C1 segment of cervical spinal cord (tissue), 14 donors: ENCODE data around the gene FOXP4.

Source experiments
- DNase-seq, 14 donors: peaks; one replicate each; lab custom pipeline; 2025; lab: John Stamatoyannopoulos, UW

FOXP4 gene, protein sequence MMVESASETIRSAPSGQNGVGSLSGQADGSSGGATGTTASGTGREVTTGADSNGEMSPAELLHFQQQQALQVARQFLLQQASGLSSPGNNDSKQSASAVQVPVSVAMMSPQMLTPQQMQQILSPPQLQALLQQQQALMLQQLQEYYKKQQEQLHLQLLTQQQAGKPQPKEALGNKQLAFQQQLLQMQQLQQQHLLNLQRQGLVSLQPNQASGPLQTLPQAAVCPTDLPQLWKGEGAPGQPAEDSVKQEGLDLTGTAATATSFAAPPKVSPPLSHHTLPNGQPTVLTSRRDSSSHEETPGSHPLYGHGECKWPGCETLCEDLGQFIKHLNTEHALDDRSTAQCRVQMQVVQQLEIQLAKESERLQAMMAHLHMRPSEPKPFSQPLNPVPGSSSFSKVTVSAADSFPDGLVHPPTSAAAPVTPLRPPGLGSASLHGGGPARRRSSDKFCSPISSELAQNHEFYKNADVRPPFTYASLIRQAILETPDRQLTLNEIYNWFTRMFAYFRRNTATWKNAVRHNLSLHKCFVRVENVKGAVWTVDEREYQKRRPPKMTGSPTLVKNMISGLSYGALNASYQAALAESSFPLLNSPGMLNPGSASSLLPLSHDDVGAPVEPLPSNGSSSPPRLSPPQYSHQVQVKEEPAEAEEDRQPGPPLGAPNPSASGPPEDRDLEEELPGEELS

DNA sequence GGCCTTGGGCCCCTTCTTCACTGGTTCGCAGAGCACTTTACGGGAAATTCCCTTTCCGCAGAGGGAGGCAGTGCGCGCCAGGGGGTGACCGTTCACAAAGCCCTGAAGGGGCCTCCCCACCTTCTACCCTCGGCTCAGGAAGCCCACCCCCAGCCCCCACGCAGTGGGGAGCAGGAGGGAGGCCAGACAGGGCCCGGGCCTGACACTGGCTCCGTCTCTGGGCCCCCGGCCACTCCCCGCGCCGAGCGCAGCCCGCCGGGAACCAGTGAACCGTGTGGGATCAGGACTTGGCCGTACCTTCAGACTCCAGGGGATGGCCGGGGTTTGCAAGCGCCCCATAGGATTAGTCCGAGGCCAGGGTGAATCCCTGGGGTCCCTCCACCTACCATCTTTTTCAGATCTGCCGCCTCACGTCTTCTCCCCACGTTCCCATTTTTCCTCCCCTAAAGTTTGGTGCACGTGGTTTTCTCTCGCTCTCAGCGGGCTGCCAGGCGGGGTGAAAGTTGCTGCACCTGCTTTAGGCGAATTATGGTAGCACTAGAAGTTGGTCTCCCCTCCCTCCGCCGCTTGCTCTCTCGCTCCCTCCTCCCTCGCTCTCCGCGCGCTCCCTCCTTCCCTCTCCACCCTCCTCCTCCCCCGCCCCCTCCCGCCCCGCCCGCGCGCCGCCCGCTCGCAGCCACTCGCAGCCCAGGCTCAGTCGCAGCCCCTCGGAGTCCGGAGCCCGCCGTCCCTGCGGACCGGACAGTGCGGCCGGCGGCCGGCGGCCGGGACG lies at the start of gene FOXP4:
Gene FOXP4, plus strand, starts transcription at position 679 of the 772 bp plus-strand sequence. CDS start 19,380 bp downstream, outside the sequence.
- DNase-seq, result peak in 13 of 14 donors; percentile 57 to 87 (median 81)

DNA sequence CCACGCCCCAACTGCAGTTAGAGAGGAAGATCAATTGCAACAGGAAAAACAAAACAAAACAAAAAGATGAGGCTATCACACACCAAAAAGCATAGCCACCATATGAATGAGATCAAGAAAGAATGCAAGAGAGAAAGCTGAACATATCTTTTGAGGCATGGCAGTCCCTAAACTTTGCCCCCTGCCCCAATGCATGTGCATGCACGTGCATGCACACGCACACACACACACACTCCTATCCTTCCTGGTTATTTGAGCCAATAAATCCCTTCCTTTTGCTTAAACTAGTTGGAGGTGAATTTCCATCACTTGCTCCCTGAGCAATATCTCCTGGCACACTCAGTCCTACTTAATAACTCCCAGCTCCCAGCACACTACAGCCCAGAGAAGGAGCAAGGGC lies 48.6 kb upstream of the FOXP4 start:
- DNase-seq, result no peak

DNA sequence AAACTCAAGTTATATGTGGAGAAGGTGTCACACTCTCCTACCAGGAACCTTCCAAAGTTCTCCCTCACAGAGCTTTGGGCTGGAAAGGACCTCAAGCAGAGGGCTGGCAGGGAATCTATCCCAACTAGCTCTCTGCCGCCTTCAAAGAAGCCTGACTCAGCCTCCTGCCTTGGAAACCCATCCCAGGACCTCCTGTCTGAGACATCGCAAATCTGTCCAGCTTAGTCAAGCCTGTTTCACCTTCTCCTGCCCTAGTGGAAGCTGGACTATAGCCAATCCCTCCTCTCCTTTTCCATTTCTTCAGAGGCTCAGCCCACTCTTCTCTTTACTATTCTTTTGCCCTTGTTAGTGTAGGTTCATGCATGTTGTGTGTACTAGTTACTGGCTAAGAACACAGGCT lies 48.2 kb upstream of the FOXP4 start:
- no peak for DNase-seq

DNA sequence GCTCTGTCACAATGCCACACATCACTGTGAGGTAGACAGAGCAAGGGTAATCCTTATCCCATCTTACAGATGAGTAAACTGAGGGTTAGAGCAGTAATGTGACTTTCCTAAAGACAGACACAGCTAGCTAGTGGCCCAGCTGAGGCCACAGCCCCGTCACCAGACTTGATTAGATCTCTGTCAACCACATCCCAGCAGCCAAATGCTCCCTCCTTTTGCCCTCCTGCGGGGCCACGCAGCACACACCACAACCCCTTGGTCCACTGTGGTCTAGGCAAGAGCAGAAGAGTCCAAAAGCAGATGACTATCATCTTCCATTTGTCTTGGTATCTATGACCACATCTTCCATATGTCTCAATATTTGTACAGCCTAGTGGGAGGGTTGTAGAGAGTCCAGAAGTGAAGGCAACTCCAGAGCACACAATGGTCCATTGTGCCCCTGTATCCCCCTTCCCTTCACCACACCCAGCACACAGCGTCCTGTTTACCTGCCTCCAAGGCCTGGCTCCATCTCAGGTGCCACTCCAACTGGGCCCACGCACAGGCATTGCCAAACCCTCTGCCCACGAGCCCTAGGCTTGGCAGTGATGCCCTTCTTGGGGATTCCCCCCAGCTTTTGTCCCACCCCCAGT lies 47.1 kb upstream of the FOXP4 start:
- no peak for DNase-seq

DNA sequence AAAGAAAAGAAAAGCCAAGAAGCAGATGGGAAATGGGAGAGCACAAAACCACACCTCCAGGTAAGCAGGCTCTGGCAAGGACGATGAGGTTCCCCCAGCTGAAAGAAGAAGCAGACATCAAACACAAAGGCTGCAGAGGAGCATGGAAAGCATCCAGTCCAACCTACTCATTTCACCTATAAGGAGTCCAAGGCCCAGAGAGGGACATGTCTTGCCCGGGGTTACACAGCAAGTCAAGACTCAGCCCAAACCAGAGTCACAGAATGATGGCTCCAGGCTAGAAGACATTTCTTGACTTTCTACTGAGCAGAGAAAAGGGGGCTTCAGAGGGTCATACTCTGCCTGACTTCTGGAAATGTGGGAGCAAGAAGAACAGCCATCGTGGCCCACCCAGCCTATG lies 45.6 kb upstream of the FOXP4 start:
- no peak for DNase-seq

DNA sequence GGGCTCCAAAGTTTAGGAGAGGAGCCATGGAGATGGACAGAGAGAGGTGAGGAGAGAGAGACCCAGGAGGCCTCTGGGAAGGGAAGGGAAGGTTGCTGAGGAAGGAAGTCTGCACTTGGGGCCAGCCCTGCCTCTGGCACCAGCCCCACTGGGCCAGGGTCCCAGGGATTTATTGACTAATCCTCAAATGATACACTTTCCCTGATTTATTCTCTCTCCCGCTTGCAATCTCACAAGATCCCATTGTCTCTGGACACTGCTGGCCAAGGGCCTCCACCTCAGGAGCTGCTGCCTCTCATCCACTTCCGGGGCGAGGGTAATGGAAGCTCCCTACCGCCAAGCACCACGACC lies 43.6 kb upstream of the FOXP4 start:
- DNase-seq, result no peak

DNA sequence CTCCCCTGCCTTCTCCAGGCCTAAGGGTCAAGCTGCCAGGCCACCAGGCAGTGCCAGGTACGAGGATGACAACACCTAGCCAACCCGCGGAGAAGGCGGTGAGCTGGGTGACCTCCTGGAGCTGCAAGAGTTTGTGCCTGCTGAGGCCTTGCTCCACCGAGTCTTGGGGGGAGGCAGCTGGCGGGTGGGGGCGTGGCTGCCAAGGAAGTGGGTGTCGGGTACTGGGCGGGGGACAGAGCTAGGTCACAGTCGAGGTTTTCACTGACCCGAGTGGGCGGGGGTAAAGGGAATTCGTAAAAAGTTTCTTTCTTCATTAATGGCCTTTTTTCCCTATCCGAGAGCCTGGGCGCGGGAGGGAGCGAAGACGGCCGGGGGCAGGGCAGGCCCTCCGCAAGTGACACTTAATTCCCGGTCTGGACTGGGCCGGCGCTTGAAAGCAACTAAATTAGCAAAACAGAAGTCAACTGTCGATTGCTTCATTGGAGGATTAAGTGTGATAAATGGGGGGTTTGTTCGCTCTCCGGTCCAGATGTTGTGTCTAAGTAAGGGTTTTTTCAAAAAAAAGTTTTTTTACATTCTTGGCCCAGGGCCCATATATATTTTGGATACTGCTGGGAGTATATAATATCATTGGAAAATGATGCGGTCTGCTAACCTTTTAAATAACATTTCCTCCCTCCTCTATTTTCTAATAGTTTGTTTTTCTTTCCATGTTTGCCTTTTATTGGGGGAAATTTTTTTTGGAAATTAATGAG lies 43.1 kb upstream of the FOXP4 start:
- peak in 1 of 14 donors; percentile 20 for DNase-seq

DNA sequence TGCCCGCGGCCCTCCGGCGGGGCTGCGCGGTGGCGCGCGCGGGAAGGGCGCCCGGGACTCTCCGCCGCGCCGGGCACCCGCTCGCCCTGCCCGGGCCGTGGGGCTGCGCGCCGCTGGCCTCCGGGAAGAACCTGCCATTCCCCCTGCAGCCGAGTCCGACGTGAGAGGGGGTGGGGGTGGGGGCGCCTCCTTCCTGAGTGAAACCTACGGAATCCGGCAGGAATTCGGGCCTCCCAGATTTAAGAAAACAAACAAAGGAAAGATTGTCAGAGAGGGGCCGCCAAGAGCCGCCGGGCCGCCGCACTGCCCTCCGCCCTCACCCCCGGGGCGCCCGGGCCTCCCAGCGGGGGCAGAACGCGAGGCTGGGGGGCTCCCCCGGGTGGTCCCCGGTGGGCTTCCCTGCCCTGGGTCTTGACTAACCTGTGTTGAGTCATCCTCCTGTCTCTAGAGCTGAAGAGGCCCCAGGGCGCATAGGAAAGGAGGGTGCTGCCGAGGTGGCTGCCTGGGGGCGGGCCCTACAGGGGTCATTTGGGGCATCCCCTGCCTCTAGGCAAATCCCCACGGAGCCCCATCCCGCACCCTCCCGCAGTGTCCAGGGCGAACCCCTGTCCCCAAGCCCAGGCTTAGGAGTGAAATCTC lies 42.2 kb upstream of the FOXP4 start:
- DNase-seq, result peak in 3 of 14 donors; percentile 11 to 19 (median 15)

DNA sequence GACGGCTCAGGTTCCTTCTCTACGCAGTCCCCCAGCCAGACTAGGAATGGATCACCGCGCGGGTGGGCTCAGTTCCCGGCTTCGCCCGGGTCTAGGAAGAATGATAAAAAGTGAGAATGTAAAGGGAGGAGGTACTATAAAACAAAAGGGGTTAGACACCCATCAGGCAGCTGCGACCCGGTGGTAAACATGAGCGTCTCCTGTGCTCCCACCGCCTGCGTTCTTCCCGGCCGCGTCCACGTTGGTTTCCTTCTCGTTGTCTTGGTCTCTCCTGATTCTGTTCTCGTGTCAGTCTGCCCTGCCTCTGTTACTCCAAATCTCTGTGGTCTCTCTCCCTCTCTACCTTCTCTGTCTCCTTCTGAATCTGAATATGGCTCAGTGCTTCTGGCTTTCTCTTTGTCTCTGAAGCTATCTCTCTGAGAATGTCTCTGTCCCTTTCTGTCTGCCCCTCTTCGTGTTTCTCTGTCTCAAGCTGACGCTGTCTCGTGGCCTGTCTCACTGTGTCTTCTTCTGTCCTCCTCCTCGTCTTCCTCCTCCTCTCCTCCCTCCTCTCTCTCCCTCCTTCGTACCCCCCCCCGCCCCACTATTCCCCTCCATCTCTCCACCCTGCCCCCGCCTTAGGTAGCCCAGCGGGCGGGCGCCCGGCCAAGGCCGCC lies 41.6 kb upstream of the FOXP4 start:
- peak in 1 of 14 donors; percentile 10 for DNase-seq

DNA sequence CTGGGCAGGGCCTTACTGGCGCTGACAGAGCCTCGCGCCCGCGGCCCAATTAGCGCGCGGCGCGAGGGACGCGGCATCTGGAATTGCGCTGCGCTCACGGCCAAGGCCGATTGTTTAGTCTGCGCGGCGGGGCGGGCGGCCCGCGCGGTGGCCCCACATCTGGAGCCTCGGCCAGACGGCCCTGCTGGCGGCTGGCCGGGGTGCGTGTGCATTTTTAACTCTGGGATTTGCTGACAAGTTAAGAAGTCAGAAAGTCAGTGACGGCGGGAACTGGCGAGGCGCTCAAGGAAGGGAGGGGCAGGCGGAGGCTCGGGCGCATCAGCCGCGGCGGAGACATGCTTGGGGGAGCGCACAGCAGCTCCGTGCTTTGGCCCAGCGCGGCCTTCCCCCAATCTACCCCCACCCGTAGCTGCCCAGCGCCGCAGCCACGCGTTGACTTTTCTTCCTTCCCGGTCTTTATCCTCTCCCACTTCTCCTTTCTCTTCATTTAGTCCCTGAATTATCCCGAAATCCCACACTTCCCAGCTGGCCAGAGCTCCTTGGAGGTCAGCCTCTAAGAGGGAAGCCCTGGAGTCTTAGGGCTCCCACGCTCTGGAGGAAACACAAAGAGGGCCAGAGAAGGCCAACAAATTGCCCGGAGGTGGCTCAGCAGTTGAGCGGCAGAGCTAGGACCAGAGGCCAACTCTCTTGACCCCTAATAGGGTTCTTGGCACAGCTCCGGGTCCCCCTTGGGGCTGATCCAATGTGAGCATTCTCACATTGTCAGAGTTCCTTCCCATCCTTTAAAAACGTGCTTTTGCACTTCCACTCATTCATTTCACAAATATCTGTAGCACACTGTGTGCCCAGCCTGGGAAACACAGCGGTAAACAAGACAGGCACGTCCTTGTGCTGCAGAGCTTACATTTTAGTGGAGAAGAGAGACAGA lies 40.8 kb upstream of the FOXP4 start:
- peak in 3 of 14 donors; percentile 25 to 34 (median 27) for DNase-seq

DNA sequence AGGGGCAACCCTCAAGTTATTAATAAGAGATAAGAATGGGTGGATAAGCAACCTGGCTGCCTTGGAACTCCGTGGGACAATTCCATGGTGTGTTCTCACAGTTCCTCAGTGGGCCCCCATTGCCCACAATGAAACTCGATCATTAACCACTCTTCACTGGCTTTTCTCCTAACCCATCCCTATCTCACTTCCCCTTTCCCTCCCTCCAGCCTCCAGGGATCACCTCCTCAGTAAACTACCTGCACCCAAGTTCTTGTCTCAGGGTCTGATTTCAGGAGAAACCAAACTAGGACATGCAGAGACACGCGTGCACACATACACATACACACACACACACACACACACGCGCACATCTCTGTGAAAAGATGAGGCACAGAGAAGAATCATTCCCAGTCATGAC lies 37.7 kb upstream of the FOXP4 start:
- no peak for DNase-seq

DNA sequence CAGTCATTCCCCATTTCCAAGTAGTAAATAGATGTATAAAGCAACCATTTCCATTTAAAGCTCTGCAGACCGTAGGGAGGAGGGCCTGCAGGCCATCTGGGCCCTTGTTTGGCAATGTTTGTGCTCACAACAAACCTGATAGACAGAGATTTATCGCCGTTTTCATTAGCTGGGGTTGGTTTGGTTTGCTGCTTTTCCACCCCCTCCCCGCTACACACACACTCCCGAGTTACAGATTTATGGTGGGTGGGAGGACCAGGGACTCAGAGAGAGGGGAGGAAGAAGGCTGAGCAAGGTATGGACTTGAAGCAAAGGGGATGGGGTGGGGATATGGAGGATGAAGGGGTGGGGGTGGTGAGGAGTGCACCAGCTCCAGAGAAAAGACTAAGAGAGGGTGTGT lies 36.6 kb upstream of the FOXP4 start:
- DNase-seq, result no peak

DNA sequence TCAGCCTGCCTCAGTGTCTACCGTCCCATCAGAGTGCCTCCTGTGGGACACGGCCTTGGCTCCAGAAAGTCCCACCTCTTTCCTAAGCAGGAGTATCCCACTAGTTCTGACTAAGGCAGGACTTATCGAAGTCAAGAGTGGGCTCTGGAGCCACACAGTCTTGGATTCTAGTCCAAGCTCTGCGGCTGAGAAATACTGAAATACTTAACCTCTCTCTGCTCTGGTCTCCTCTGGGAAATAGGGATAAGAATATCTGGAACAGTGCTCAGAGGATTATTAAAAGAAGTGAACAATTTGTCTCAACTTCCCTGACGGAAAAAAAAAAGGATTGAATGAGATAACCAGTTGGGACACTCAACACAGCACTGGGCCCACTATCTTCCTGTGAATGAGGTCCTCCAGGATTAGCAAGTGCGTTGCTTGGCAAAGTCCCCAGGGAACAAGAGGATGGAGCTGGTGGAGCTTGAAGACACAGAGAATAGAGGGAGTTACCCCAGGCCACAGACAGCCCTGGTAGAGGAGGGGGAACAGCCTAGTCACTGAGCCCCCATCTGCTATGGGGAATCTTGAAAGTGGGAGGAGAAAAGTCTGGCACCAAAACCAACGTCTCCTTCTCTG lies 34.6 kb upstream of the FOXP4 start:
- DNase-seq, result no peak

DNA sequence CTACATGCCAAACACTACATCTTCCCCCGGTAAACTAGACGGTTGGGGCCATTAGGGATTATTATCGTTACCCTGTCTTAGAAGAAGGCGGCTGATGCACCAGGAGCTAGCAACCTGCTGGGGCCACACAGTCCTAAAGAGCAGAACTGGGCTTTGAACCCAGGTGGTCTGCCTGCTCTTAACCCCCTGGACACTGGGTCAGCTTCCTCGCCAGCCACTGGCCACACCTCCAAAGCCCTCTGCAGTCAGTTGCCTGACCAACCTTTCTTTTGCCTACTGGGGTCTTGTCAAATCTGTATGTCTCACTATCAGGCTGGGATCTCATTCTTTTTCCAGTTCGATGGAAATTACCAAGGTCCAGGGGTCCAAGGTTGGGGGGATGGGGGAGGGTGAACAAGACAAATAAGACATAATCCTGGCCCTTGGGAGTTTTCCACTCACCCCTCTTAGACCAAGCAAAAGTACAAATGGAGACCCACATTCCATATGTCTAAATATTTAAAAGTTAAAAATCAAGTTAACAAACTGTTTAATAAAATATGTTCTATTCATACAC lies 34.0 kb upstream of the FOXP4 start:
- no peak for DNase-seq

DNA sequence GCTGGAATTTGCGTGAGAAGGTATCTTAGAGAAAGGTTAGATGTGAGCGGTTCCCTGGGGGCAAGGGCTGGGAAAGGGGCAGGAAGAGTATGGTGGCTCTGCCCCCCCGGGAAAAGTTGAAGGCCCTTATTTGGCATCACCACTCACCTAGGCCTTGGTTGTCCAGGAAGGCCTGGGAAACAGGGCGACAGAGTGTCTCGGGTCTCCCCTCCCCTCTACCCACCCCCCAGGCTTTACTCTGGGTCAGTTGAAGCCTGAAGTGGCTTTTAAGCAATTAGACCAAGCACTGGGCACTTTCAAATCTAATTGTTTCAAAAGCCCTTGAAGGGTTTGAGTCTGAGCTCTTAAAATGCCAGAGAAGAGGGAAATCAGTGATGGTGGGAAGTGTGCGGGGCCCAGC lies 30.2 kb upstream of the FOXP4 start:
- no peak for DNase-seq

DNA sequence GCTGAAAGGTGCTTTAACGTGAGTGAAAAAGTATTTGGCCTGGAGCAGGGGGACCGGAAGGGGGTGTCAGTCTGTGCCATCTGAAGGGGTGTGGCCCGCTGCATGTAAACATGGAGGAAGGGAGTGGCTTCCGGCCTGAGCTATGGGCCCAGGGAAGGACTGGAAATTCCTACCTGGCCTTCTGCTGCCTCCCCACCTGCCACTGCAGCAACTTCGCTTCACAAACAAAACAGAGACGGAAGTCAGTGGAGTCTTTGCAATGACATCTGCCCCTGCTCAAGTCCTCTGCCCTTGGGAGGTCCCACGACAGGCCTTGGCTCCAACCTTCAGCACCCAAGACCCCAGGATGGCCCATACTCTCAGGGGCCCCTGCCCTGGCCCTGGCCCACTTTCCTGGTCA lies 28.1 kb upstream of the FOXP4 start:
- no peak for DNase-seq

DNA sequence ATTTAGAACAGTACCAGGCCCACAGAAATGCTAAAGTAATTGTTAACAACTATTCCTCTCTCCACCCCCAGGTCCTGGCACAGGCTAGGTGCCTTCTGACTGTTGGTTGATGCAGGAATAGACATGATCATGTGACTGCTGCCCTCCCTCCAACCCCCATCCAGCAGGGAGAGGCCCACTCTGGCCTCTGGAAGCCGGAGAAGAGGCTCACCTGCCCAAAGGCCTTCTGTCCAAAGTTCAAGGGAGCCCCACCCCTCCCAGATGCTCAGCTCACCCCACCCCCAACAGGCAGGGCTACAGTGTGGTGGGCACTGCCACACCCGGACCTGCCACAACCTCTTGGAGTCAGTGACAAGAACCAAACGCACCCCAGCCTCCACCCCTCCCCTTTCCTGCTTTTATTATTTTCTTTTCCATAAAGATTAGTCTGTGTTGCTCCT lies 26.9 kb upstream of the FOXP4 start:
- DNase-seq, result no peak
